ENCODE data around the gene CCND1.

Gene CCND1

GRCh38 chr11:69657456-69657910, 16.5 kb downstream of the CCND1 start:
- no peak for TF ChIP-seq CTCF (IDR thresholded peaks at IDR 0.05)
- no peaks in the 10 kb centered on the region for H3K9me3 ChIP-seq
- no peak overlapping the region for H3K4me3 ChIP-seq (ENCODE audit: low read depth in 1 of 2, low read length in 1 of 2)
- no peaks in the 10 kb centered on the region for H3K27me3 ChIP-seq
- H3K4me1 ChIP-seq (ENCODE audit: control insufficient read depth in 1 of 2, insufficient read depth in 1 of 2, low read depth in 1 of 2, low read length in 1 of 2): no peaks in the 10 kb centered on the region
- H3K36me3 ChIP-seq: peaks cover 8% of the 10 kb centered on the region
- no peak overlapping the region for H3K27ac ChIP-seq

- H3K27me3 ChIP-seq: no peaks in the 10 kb centered on the region
- H3K27ac ChIP-seq: no peak overlapping the region
- no peaks in the 10 kb centered on the region for H3K4me1 ChIP-seq (ENCODE audit: control insufficient read depth in 1 of 2, insufficient read depth in 1 of 2, low read depth in 1 of 2, low read length in 1 of 2)
- H3K9me3 ChIP-seq: no peaks in the 10 kb centered on the region
- H3K36me3 ChIP-seq: peaks cover 12% of the 10 kb centered on the region
- TF ChIP-seq CTCF (IDR thresholded peaks at IDR 0.05): no peak
- no peak overlapping the region for H3K4me3 ChIP-seq (ENCODE audit: low read depth in 1 of 2, low read length in 1 of 2)
Measured at GRCh38 chr11:69657911-69658625, 17.1 kb downstream of the CCND1 start.

- Histone ChIP-seq H3K4me1 (ENCODE audit: control insufficient read depth in 1 of 2, insufficient read depth in 1 of 2, low read depth in 1 of 2, low read length in 1 of 2) (peaks cover 0 to 2% of the 10 kb centered on the region in 2 experiments), H3K9me3 (no peaks in the 10 kb centered on the region), H3K27me3 (no peaks in the 10 kb centered on the region), H3K27ac (no peak overlapping the region), H3K4me3 (ENCODE audit: low read depth in 1 of 2, low read length in 1 of 2) (no peak overlapping the region), H3K36me3 (peaks cover 19% of the 10 kb centered on the region)
- TF ChIP-seq CTCF (IDR thresholded peaks at IDR 0.05): no peak
Measured at GRCh38 chr11:69658626-69659450, 17.9 kb downstream of the CCND1 start.

- no peaks in the 10 kb centered on the region for H3K9me3 ChIP-seq
Measured at GRCh38 chr11:69659591-69659990, 18.6 kb downstream of the CCND1 start.

GRCh38 chr11:69660001-69660500, 19.1 kb downstream of the CCND1 start:
- Histone ChIP-seq H3K36me3 (peaks cover 32% of the 10 kb centered on the region), H3K4me3 (ENCODE audit: low read depth in 1 of 2, low read length in 1 of 2) (no peak overlapping the region), H3K27me3 (no peaks in the 10 kb centered on the region), H3K9me3 (no peaks in the 10 kb centered on the region), H3K27ac (no peak overlapping the region), H3K4me1 (ENCODE audit: control insufficient read depth in 1 of 2, insufficient read depth in 1 of 2, low read depth in 1 of 2, low read length in 1 of 2) (peaks cover 0 to 10% of the 10 kb centered on the region in 2 experiments)
- TF ChIP-seq CTCF (IDR thresholded peaks at IDR 0.05): no peak

More at GRCh38 chr11:69659591-69659990, 18.6 kb downstream of the CCND1 start:
- no peak overlapping the region for H3K4me3 ChIP-seq (ENCODE audit: low read depth in 1 of 2, low read length in 1 of 2)
- H3K27ac ChIP-seq: no peak overlapping the region
- peaks cover 27% of the 10 kb centered on the region for H3K36me3 ChIP-seq
- no peak for TF ChIP-seq CTCF (IDR thresholded peaks at IDR 0.05)
- no peaks in the 10 kb centered on the region for H3K27me3 ChIP-seq
- H3K4me1 ChIP-seq (ENCODE audit: control insufficient read depth in 1 of 2, insufficient read depth in 1 of 2, low read depth in 1 of 2, low read length in 1 of 2): peaks cover 0 to 9% of the 10 kb centered on the region in 2 experiments

All from neutrophil (primary cell).